Mesendoderm (in vitro differentiated cells): ENCODE measurements around the gene ROBO1.

Experiments
- DNase-seq: peaks from one replicate; pipeline ENCODE4 v3.0.0; 2013
- H2AK5ac ChIP-seq: 2 replicates; pipeline ENCODE4 v1.6.1; 2013; ENCODE audit warnings: low read length, inconsistent platforms
- H2BK120ac ChIP-seq: 2 replicates; pipeline ENCODE4 v1.6.1; 2013; ENCODE audit warnings: low read depth, mild to moderate bottlenecking, low read length, moderate library complexity, mixed read lengths
- H2BK15ac ChIP-seq: replicated peaks from 2 replicates; pipeline ENCODE4 v1.6.1; 2013; ENCODE audit warnings: low read depth, mild to moderate bottlenecking, moderate library complexity
- H2BK5ac ChIP-seq: 2 replicates; pipeline ENCODE4 v1.6.1; 2013; ENCODE audit warnings: low read length, inconsistent platforms
- H3K18ac ChIP-seq: 2 replicates; pipeline ENCODE4 v1.6.1; 2013; ENCODE audit warnings: mild to moderate bottlenecking, low read length, mixed read lengths
- H3K23ac ChIP-seq: one replicate; pipeline ENCODE4 v1.6.1; 2013; ENCODE audit warnings: low read length
- H3K27ac ChIP-seq: 2 replicates; pipeline ENCODE4 v1.5.1; 2013; ENCODE audit warnings: low read depth, mild to moderate bottlenecking, inconsistent platforms, low read length, moderate library complexity
- H3K27me3 ChIP-seq: 2 replicates; pipeline ENCODE4 v1.6.1; 2013; ENCODE audit warnings: low read length, control low read depth, mild to moderate bottlenecking, inconsistent platforms; ENCODE audit not compliant: insufficient read depth, poor library complexity
- H3K36me3 ChIP-seq: 2 replicates; pipeline ENCODE4 v1.6.1; 2013; ENCODE audit warnings: low read length, inconsistent platforms; ENCODE audit not compliant: control insufficient read depth, insufficient read depth
- H3K4ac ChIP-seq: one replicate; pipeline ENCODE4 v1.6.1; 2013; ENCODE audit warnings: low read depth, mild to moderate bottlenecking, low read length, moderate library complexity
- H3K4me1 ChIP-seq: 2 replicates; pipeline ENCODE4 v1.6.1; 2013; ENCODE audit warnings: low read depth, low read length, inconsistent platforms; ENCODE audit not compliant: control insufficient read depth
- H3K4me2 ChIP-seq: 2 replicates; pipeline ENCODE4 v1.6.1; 2013; ENCODE audit warnings: low read length
- H3K4me3 ChIP-seq: 2 replicates; pipeline ENCODE4 v1.5.1; 2013; ENCODE audit warnings: mild to moderate bottlenecking, low read length
- H3K56ac ChIP-seq: one replicate; pipeline ENCODE4 v1.6.1; 2013; ENCODE audit warnings: low read length
- H3K79me1 ChIP-seq: 2 replicates; pipeline ENCODE4 v1.6.1; 2013; ENCODE audit warnings: low read length, inconsistent platforms
- H3K79me2 ChIP-seq: 2 replicates; pipeline ENCODE4 v1.6.1; 2013; ENCODE audit warnings: mild to moderate bottlenecking, low read length; ENCODE audit not compliant: control insufficient read depth, insufficient read depth
- H3K9ac ChIP-seq: 2 replicates; pipeline ENCODE4 v1.6.1; 2013; ENCODE audit warnings: low read length, inconsistent platforms
- H4K5ac ChIP-seq: one replicate; pipeline ENCODE4 v1.6.1; 2013; ENCODE audit warnings: low read length
- H4K8ac ChIP-seq: one replicate; pipeline ENCODE4 v1.6.1; 2013; ENCODE audit warnings: low read depth, mild to moderate bottlenecking, control low read depth, low read length, moderate library complexity
- WGBS: extraction: QIAGEN DNeasy Blood & Tissue Kit; methylation state at CpG from one replicate; pipeline ENCODE4 v1.1.7; 2013; ENCODE audit warnings: low lambda C conversion rate, missing lambda C conversion rate; ENCODE audit not compliant: insufficient coverage; ENCODE audit errors: extremely low coverage; 5-methylcytosine and 5-hydroxymethylcytosine counted together

The ROBO1 gene

GRCh38 chr3:79672075-79672474 is 95.7 kb downstream of the ROBO1 start:
- no peaks in the 10 kb centered on the region for H3K4me1 ChIP-seq
- no CpG with 5 or more reads among the region's 1 CpG for WGBS

GRCh38 chr3:79670178-79670577 is 97.6 kb downstream of the ROBO1 start:
- H3K4me2 ChIP-seq: no peak overlapping the region
- H3K23ac ChIP-seq: no peak overlapping the region
- H3K79me2 ChIP-seq: no peaks in the 10 kb centered on the region
- no peaks in the 10 kb centered on the region for H3K36me3 ChIP-seq
- no peak overlapping the region for H4K5ac ChIP-seq
- no peak overlapping the region for H3K9ac ChIP-seq
- H3K27ac ChIP-seq: no peak overlapping the region
- no peak overlapping the region for H3K4me3 ChIP-seq
- no peak overlapping the region for H2BK15ac ChIP-seq
- H4K8ac ChIP-seq: no peak overlapping the region
- no peak overlapping the region for H2BK5ac ChIP-seq
- no peaks in the 10 kb centered on the region for H3K4me1 ChIP-seq
- no peak overlapping the region for H3K4ac ChIP-seq
- no peak overlapping the region for H3K18ac ChIP-seq
- H2BK120ac ChIP-seq: no peak overlapping the region
- DNase-seq: no peak
- H3K27me3 ChIP-seq: no peaks in the 10 kb centered on the region
- WGBS: no CpG with 5 or more reads among the region's 3 CpGs
- no peaks in the 10 kb centered on the region for H3K79me1 ChIP-seq
- H3K56ac ChIP-seq: no peak overlapping the region
- H2AK5ac ChIP-seq: no peak overlapping the region

More at GRCh38 chr3:79672075-79672474, 95.7 kb downstream of the ROBO1 start:
- no peak overlapping the region for H2BK15ac ChIP-seq
- H3K36me3 ChIP-seq: no peaks in the 10 kb centered on the region
- H3K27me3 ChIP-seq: no peaks in the 10 kb centered on the region
- H3K18ac ChIP-seq: no peak overlapping the region
- no peak overlapping the region for H3K56ac ChIP-seq
- H2AK5ac ChIP-seq: no peak overlapping the region
- H2BK5ac ChIP-seq: no peak overlapping the region
- no peak overlapping the region for H4K8ac ChIP-seq
- H3K23ac ChIP-seq: no peak overlapping the region
- no peak overlapping the region for H3K4ac ChIP-seq
- no peak overlapping the region for H3K27ac ChIP-seq
- H3K4me2 ChIP-seq: no peak overlapping the region
- DNase-seq: no peak
- H4K5ac ChIP-seq: no peak overlapping the region
- H3K79me2 ChIP-seq: no peaks in the 10 kb centered on the region
- no peak overlapping the region for H3K9ac ChIP-seq
- H3K79me1 ChIP-seq: no peaks in the 10 kb centered on the region
- no peak overlapping the region for H2BK120ac ChIP-seq
- H3K4me3 ChIP-seq: no peak overlapping the region

GRCh38 chr3:79664455-79664854 is 103.3 kb downstream of the ROBO1 start:
- WGBS: no CpG with 5 or more reads among the region's 7 CpGs
- Histone ChIP-seq H2BK120ac (no peak overlapping the region), H2BK15ac (no peak overlapping the region), H3K36me3 (no peaks in the 10 kb centered on the region), H3K79me2 (no peaks in the 10 kb centered on the region), H3K27ac (no peak overlapping the region), H4K8ac (no peak overlapping the region), H3K18ac (no peak overlapping the region), H4K5ac (no peak overlapping the region), H3K4me1 (no peaks in the 10 kb centered on the region), H3K23ac (no peak overlapping the region), H3K4me2 (no peak overlapping the region), H2AK5ac (no peak overlapping the region), H3K4me3 (no peak overlapping the region), H3K56ac (no peak overlapping the region), H2BK5ac (no peak overlapping the region), H3K9ac (no peak overlapping the region), H3K27me3 (no peaks in the 10 kb centered on the region), H3K4ac (no peak overlapping the region), H3K79me1 (no peaks in the 10 kb centered on the region)
- DNase-seq: no peak

- H3K36me3 ChIP-seq: no peaks in the 10 kb centered on the region
- no peaks in the 10 kb centered on the region for H3K27me3 ChIP-seq
- H3K23ac ChIP-seq: no peak overlapping the region
- no peak overlapping the region for H2AK5ac ChIP-seq
- H4K8ac ChIP-seq: no peak overlapping the region
- no peak overlapping the region for H3K9ac ChIP-seq
- no peak overlapping the region for H2BK5ac ChIP-seq
- no peak overlapping the region for H3K27ac ChIP-seq
- no peak overlapping the region for H3K18ac ChIP-seq
- no peak overlapping the region for H3K4me2 ChIP-seq
- no peak for DNase-seq
- H3K79me1 ChIP-seq: no peaks in the 10 kb centered on the region
- no peak overlapping the region for H4K5ac ChIP-seq
- H2BK120ac ChIP-seq: no peak overlapping the region
- H3K4me3 ChIP-seq: no peak overlapping the region
- WGBS: no CpG with 5 or more reads among the region's 3 CpGs
- H2BK15ac ChIP-seq: no peak overlapping the region
- H3K79me2 ChIP-seq: no peaks in the 10 kb centered on the region
- H3K4me1 ChIP-seq: no peaks in the 10 kb centered on the region
- H3K4ac ChIP-seq: no peak overlapping the region
- H3K56ac ChIP-seq: no peak overlapping the region
Observed at GRCh38 chr3:79661896-79662295, 105.9 kb downstream of the ROBO1 start.

GRCh38 chr3:79657076-79657475 is 110.7 kb downstream of the ROBO1 start:
- no peaks in the 10 kb centered on the region for H3K79me2 ChIP-seq
- H3K4me1 ChIP-seq: no peaks in the 10 kb centered on the region
- no peak overlapping the region for H4K5ac ChIP-seq
- no peak overlapping the region for H2BK15ac ChIP-seq
- no peak overlapping the region for H3K4ac ChIP-seq
- H3K56ac ChIP-seq: no peak overlapping the region
- no peak overlapping the region for H3K9ac ChIP-seq
- no peak overlapping the region for H3K4me3 ChIP-seq
- DNase-seq: no peak
- no peak overlapping the region for H3K27ac ChIP-seq
- no peak overlapping the region for H4K8ac ChIP-seq
- H3K27me3 ChIP-seq: no peaks in the 10 kb centered on the region
- H3K23ac ChIP-seq: no peak overlapping the region
- H2BK5ac ChIP-seq: no peak overlapping the region
- H3K18ac ChIP-seq: no peak overlapping the region
- H3K79me1 ChIP-seq: no peaks in the 10 kb centered on the region
- H2BK120ac ChIP-seq: no peak overlapping the region
- H3K4me2 ChIP-seq: no peak overlapping the region
- no peak overlapping the region for H2AK5ac ChIP-seq
- H3K36me3 ChIP-seq: no peaks in the 10 kb centered on the region

GRCh38 chr3:79654019-79654418 is 113.8 kb downstream of the ROBO1 start:
- Histone ChIP-seq H3K56ac (no peak overlapping the region), H3K18ac (no peak overlapping the region), H3K23ac (no peak overlapping the region), H4K8ac (no peak overlapping the region), H4K5ac (no peak overlapping the region), H3K79me2 (no peaks in the 10 kb centered on the region), H2AK5ac (no peak overlapping the region), H3K4me3 (no peak overlapping the region), H3K27me3 (no peaks in the 10 kb centered on the region), H3K79me1 (no peaks in the 10 kb centered on the region), H2BK5ac (no peak overlapping the region), H3K9ac (no peak overlapping the region), H3K4me2 (no peak overlapping the region), H3K4me1 (no peaks in the 10 kb centered on the region), H3K4ac (no peak overlapping the region), H3K36me3 (no peaks in the 10 kb centered on the region), H3K27ac (no peak overlapping the region), H2BK120ac (no peak overlapping the region), H2BK15ac (no peak overlapping the region)
- WGBS: no CpG with 5 or more reads among the region's 3 CpGs
- DNase-seq: no peak
